ENCODE data around the gene THG1L.
A peak's percentile ranks its signal among the peaks of the same experiment; 100 is the strongest.

- peak; percentile 81 for TF ChIP-seq CTCF (conservative IDR thresholded peaks at IDR 0.05; ENCODE audit: low read depth, low read length)
- no peak for TF ChIP-seq BHLHE40 (IDR thresholded peaks at IDR 0.05; ENCODE audit: low read depth, low read length)
- no peak for TF ChIP-seq CEBPB (IDR thresholded peaks at IDR 0.05; ENCODE audit: low read depth, low read length)
- no peak for TF ChIP-seq POLR2A (IDR thresholded peaks at IDR 0.05; ENCODE audit: low read depth, low read length)
- TF ChIP-seq FOS (IDR thresholded peaks at IDR 0.05; ENCODE audit: low read depth, low read length): no peak
- no peak for TF ChIP-seq USF2 (IDR thresholded peaks at IDR 0.05; ENCODE audit: low read depth, low read length)
- peak; percentile 62 for TF ChIP-seq SMC3 (IDR thresholded peaks at IDR 0.05; ENCODE audit: low read depth, low read length)
- TF ChIP-seq RCOR1 (IDR thresholded peaks at IDR 0.05; ENCODE audit: insufficient replicate concordance, low read length): no peak
Measured at GRCh38 chr5:157761690-157762621, 30.7 kb downstream of the THG1L start.

Data from IMR-90 (cell line).